Posterior vena cava (tissue), 2 donors: ENCODE results near the gene ATP6V0B. TPM values are rescaled to one million over a fixed set of nuclear protein-coding genes. Genes with fewer than 3 reads are reported as not detected.

ENCODE experiments used
- DNase-seq: peaks from one replicate; pipeline ENCODE4 v3.0.0-alpha.2; 2020; ENCODE audit warnings: low spot score
- intact Hi-C, 2 donors: fragments of 100-400 bp; cut with DNase I; formaldehyde crosslinking; loops; one replicate each; pipeline versions ENCODE4 v1.14.1 to v1.14.2; 2022 to 2023
- long read RNA-seq, 2 donors: library from polyadenylated mRNA; unstranded; transcript quantifications; one replicate each; pipeline ENCODE4 v2.0.0, GENCODE V29; 2020 to 2021
- total RNA-seq, 2 donors: library from RNA; stranded (reverse); fragmentation: NEBNext Ultra II Directional; extraction: Animal tissue kit (Norgen Biotek cat#: 25700); gene quantifications; one replicate each; pipeline ENCODE4 v1.2.1, GENCODE V29; 2021
- donor health status: DM: yes; HTN: yes; CAD: no.
- donor health status: DM: yes; HTN: yes; CAD: no.

Gene ATP6V0B
- total RNA-seq = 10 to 100 TPM; 69.4 to 77.4 TPM
- long read RNA-seq, donor 1, transcript ATP6V0B-201 (7 exons, 944 nt) = minor isoform, 14 of 36 reads
- long read RNA-seq, donor 1, transcript ATP6V0B-205 (8 exons, 1,298 nt) = major isoform, 19 of 36 reads
- long read RNA-seq, donor 1, partial matches to known transcripts = 0 of 36 reads
- long read RNA-seq, donor 1, other reads (novel, unspliced or antisense) = 3 of 36 reads
- long read RNA-seq, donor 2, transcript ATP6V0B-201 (7 exons, 944 nt) = minor isoform, 23 of 110 reads
- long read RNA-seq, donor 2, transcript ATP6V0B-205 (8 exons, 1,298 nt) = major isoform, 75 of 110 reads
- long read RNA-seq, donor 2, partial matches to known transcripts = 0 of 110 reads
- long read RNA-seq, donor 2, other reads (novel, unspliced or antisense) = 9 of 110 reads

DNA sequence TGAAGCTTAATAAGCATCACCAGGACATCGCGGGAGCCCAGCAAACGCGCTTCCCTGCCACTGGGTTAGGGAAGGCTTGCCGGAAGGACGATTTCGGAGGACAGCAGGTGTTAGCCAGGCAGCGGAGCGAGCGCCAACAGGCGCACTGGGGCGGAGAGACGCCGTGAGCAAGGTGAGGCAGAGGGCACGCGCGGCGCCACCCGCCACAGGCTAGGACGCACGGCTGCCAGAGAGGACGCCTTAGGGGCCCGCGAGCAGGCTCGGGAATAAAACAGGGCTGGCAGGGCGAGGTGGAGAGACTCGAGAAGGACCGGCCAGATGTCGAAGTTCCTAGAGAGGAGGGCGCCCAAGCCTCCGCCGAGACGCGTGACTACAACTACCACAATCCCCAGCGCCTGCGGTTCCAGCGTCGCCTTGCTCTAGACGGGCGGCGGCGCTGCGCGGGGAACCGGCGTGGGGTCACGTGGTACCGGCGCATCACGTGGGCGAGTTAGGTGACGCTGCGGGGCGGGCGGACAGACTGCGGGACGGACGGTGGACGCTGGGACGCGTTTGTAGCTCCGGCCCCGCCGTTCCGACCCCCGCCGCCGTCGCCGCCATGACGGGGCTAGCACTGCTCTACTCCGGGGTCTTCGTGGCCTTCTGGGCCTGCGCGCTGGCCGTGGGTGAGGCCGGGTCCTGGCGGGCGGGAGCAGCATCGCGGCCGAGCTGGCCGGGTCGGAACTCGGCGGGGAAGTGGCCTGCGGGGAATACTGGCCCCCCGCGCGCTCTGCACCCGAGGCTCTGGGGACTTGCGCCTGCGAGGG lies at the start of gene ATP6V0B:
TSS of gene ATP6V0B (plus strand) at position 518 of the 806 bp plus-strand sequence. CDS start at position 599, 81 bp downstream.
- intact Hi-C loops = no loop called here
- peak; percentile 99 for DNase-seq

- DNase-seq = no peak
- intact Hi-C loops = no loop called here
Measured at GRCh38 chr1:43925846-43926245, 48.9 kb upstream of the ATP6V0B start.

- intact Hi-C loops = no loop called here
Measured at GRCh38 chr1:43930168-43930948, 44.4 kb upstream of the ATP6V0B start.

DNA sequence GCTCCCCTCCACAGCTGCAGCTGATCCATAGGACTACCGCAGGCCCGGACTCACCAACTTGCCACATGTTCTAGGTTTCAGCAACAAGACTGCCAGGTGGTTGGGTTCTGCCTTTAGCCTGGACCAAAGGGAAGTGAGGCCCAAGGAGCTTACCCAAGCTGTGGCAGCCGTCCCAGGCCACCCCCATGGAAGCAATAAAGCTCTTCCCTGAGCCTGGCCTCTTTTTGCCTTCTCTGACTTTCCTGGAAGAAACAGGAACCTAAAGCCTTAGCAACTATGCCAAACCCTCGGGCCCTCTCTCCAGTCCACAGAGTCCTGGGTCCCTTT lies 43.8 kb upstream of the ATP6V0B start:
- DNase-seq = no peak
- intact Hi-C loops = no loop called here

More at GRCh38 chr1:43930168-43930948, 44.4 kb upstream of the ATP6V0B start:
- DNase-seq = no peak

DNA sequence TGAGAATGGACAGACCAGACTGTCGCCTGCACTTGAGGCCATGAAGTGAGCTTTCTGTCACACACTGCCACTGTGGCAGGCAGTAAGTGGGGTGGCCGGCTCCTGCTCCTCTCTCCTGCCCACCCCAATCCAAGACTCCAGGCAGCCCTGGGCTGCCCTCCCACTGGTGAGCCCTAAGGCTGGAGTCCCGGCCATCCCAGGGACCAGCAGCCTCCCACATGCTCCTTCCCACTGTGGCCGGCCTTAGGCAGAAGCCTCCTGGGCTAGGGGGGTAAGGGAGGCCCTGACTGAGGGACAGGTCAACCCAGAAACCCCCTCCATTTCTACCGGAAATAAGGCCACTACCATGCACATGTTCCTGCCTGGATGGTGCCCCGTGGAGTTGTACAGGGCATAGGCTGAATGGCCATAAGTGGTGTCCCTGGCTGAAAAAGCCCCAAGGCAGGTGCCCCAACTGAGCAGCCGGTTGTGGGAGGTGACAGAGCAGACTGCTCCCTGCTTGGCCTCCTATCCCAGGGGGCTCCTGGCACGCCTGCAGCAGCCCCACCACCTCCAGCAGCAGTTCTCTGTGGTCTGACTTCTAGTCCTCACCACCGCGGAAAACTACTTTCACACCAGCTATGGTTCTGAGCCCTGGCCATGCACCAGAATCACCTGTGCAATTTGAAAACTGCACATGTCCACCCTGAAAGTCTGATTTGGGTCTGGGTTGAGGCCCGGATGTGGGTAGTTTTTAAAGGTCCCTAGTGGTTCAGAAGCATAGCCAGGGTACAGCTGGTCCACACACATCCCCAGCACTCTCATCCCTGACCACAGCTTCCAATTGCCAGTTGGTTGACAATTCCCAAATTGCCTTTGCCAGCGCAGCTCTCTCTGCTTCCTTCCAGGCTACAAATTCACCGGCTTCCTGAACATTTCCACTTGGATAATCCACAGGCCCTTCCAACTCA lies 42.8 kb upstream of the ATP6V0B start:
- intact Hi-C loops = no loop called here
- DNase-seq = no peak

DNA sequence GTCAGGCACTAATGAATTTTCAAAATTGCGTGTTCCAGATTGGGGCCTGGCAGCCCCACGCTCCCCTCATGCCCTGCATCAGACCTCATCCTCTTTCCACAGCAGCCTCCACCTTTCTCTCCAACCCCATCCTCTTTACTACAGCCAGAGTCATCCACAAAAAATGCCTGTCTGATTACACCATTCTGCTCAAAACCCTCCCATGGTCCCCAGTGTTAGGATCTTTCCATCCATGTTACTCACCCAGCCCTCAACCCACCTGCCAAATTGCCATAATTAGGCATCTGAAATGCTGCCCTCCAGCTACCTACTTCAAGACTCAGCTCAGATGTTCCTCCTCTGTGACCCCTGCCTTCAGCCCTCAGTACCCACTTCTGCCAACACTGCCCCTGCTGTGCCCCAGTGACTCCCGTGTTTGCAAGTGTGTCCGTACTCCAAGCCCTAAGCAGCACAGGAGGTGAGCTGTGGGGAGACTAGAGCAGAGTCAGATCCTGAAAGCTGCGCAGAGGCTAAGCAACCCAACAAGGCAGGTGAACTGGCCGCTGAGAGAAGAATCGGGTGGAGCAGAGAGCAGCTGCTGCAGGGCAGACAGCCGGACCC lies 41.9 kb upstream of the ATP6V0B start:
- intact Hi-C loops = no loop called here
- no peak for DNase-seq

GRCh38 chr1:43933386-43934100 lies 41.2 kb upstream of the ATP6V0B start, which contains the start of gene ARTN:
Gene ARTN (plus strand): TSS chr1:43933801. CDS start chr1:43935657, 1,856 bp downstream.
- peak; percentile 70 for DNase-seq
- intact Hi-C loops = loop anchor here in 1 of 2 donors (2.0 kb wide), 1 partner anchor 169 kb away; no protein-coding TSS in a partner anchor

DNA sequence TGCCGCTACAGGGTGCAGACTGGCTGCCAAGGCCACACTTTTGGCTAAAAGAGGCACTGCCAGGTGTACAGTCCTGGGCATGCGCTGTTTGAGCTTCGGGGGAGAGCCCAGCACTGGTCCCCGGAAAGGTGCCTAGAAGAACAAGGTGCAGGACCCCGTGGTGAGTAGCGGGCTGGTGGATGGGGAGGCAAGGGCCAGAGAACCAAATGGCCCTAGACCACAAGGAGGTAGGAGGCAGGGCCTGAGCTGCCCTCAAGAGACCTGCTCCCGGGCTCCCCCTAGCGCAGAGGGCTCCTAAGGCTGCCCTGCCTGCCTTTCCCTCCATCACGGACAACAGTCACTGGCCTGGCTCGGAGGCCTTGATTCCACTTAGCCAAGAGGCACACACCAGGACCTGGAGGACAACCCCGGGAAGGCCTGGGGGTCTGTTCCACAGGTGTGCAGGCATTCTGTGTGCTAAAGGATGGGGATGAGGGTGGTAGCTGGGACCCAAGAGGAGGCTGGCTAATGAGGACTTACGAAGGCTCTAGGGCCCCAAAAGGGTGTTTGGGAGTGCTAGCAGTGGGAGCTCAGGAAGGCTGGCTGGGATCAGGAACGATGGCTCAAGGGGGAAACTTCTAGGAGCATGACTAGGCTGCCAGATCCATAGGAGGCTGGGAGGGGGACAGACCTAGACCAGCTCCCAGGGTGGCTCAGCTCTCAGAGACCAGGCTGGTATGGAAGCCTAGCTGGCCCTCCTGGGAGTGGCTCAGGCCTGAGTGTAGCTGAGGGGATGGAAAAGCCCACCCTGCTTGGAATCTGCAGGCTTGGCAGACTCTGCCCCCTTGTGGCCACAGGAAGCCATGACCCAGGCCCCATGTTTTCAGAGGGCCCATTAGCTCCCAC lies 40.4 kb upstream of the ATP6V0B start:
- peak; percentile 88 for DNase-seq
- intact Hi-C loops = loop anchor here in 1 of 2 donors (2.0 kb wide), 1 partner anchor 170 kb away; no protein-coding TSS in a partner anchor

DNA sequence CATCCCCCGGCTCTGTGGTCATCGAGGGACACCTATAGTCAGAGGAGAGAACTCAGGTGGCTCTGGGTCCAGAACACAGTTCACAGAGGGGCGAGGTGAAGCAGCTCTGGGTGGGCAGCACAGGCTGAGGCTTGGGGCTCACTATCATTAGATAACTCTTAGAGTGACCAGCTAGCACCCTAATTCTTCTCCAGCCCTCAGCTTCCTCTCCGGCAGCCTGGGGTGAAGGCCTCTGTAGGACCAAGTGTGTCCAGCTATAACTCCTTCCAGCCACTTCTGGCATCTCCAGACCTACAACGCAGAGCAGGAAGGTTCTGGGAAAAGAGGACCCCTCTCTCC lies 39.8 kb upstream of the ATP6V0B start:
- DNase-seq = no peak
- intact Hi-C loops = loop anchor here (2.0 to 5.0 kb wide), 2 partner anchors 170 to 173 kb away; no protein-coding TSS in a partner anchor

- DNase-seq = peak; percentile 68
- intact Hi-C loops = loop anchor here (2.0 to 5.0 kb wide), 2 partner anchors 171 to 174 kb away; no protein-coding TSS in a partner anchor
Measured at GRCh38 chr1:43935711-43936427, 38.9 kb upstream of the ATP6V0B start.

GRCh38 chr1:43936431-43937151 lies 38.2 kb upstream of the ATP6V0B start:
- intact Hi-C loops = loop anchor here in 1 of 2 donors (5.0 kb wide), 1 partner anchor 174 kb away; no protein-coding TSS in a partner anchor
- DNase-seq = peak; percentile 78

GRCh38 chr1:43937179-43937865 lies 37.4 kb upstream of the ATP6V0B start:
- intact Hi-C loops = loop anchor here in 1 of 2 donors (5.0 kb wide), 1 partner anchor 175 kb away; no protein-coding TSS in a partner anchor
- DNase-seq = peak; percentile 79

DNA sequence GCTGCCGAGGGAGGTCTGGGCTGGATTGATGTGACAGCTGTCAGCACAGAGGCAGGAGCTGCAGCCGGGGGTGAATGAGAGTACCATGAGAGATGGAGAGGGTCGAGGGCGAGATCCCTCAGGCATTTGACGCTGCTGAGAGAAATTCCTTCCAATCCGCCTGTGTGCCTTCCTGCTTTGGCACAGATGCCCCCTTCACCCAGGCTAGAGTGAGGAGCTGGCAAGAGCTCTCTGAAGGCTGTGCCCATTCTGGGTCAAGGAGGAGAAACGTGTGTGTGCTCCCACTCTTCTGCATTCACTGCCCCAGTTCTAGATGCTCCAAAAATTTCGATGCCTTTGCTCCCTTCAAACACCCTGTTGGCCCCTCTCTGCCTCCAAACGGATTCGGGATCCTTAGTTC lies 36.4 kb upstream of the ATP6V0B start:
- intact Hi-C loops = loop anchor here in 1 of 2 donors (5.0 kb wide), 1 partner anchor 176 kb away; no protein-coding TSS in a partner anchor
- no peak for DNase-seq

- no peak for DNase-seq
- intact Hi-C loops = loop anchor here in 1 of 2 donors (5.0 kb wide), 1 partner anchor 177 kb away; no protein-coding TSS in a partner anchor
Measured at GRCh38 chr1:43938892-43939587, 35.7 kb upstream of the ATP6V0B start.
